Progenitor cell of endocrine pancreas (in vitro differentiated cells): Measurements from ENCODE around the gene VWA2. TPM values are rescaled to one million over a fixed set of nuclear protein-coding genes. Genes with fewer than 3 reads are reported as not detected.

ENCODE experiments used
- DNase-seq: peaks from one replicate; pipeline ENCODE4 v3.0.0; 2021; ENCODE audit warnings: low spot score; ENCODE audit not compliant: unreplicated experiment
- H3K27ac Mint-ChIP-seq: 2 replicates; pipeline ENCODE4 v1.8.0; 2021; ENCODE audit warnings: mild to moderate bottlenecking, moderate library complexity, mixed read lengths
- H3K27me3 Mint-ChIP-seq: 2 replicates; pipeline ENCODE4 v1.8.0; 2021; ENCODE audit warnings: mixed read lengths
- H3K36me3 Mint-ChIP-seq: 2 replicates; pipeline ENCODE4 v1.8.0; 2022; ENCODE audit warnings: mixed read lengths; ENCODE audit not compliant: insufficient read depth
- H3K4me1 Mint-ChIP-seq: 2 replicates; pipeline ENCODE4 v1.8.0; 2021; ENCODE audit warnings: low read depth, mixed read lengths
- H3K4me3 Mint-ChIP-seq: 2 replicates; pipeline ENCODE4 v1.8.0; 2021; ENCODE audit warnings: low read depth, mild to moderate bottlenecking, moderate library complexity, mixed read lengths
- H3K9me3 Mint-ChIP-seq: 2 replicates; pipeline ENCODE4 v1.8.0; 2021; ENCODE audit warnings: low read depth, mixed read lengths
- total RNA-seq: library from RNA; stranded (reverse); gene quantifications from 2 replicates; pipeline ENCODE4 v1.2.1, GENCODE V29; 2021
- TF ChIP-seq, protein P1 (sequence below): fragments of 200-600 bp; sonication (generic); IDR thresholded peaks from one replicate; pipeline ENCODE4 v1.5.0; 2021; ENCODE audit warnings: antibody characterized with exemption, mild to moderate bottlenecking; ENCODE audit not compliant: unreplicated experiment

The VWA2 gene
- total RNA-seq, 1 donor from 2014 or later = 12.4 TPM

- H3K4me1 Mint-ChIP-seq = peaks cover 1% of the 10 kb centered on the region
- H3K27ac Mint-ChIP-seq = no peak overlapping the region
- H3K36me3 Mint-ChIP-seq = no peaks in the 10 kb centered on the region
- H3K27me3 Mint-ChIP-seq = peaks cover 4% of the 10 kb centered on the region
- no peaks in the 10 kb centered on the region for H3K9me3 Mint-ChIP-seq
- no peak for DNase-seq
- TF ChIP-seq, protein P1, sequence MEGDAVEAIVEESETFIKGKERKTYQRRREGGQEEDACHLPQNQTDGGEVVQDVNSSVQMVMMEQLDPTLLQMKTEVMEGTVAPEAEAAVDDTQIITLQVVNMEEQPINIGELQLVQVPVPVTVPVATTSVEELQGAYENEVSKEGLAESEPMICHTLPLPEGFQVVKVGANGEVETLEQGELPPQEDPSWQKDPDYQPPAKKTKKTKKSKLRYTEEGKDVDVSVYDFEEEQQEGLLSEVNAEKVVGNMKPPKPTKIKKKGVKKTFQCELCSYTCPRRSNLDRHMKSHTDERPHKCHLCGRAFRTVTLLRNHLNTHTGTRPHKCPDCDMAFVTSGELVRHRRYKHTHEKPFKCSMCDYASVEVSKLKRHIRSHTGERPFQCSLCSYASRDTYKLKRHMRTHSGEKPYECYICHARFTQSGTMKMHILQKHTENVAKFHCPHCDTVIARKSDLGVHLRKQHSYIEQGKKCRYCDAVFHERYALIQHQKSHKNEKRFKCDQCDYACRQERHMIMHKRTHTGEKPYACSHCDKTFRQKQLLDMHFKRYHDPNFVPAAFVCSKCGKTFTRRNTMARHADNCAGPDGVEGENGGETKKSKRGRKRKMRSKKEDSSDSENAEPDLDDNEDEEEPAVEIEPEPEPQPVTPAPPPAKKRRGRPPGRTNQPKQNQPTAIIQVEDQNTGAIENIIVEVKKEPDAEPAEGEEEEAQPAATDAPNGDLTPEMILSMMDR = no peak
- no peak overlapping the region for H3K4me3 Mint-ChIP-seq
These were observed 36.2 kb upstream of the VWA2 start for GRCh38 chr10:114202812-114203211.

DNA sequence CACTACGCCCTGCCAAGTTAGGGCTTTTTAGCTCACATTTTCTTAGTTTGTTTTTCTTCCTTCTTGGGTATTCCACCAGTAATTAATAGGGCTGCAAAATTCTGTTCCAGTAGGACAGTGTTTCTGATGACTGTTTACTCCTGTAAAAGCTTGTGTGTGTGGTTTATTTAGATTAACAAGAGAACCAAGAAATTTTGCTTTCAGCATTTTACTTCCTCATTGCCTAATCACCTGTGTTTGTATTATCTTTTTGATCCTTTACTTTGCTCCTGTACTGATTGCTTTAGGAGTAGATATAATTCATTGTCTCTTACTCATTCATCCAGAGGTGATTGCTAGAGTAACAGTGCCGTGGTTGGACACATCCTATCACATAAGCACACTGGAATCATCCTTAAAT, 32.2 kb upstream of the VWA2 start:
- Mint-ChIP-seq H3K27ac (no peak overlapping the region), H3K4me3 (no peak overlapping the region), H3K27me3 (no peaks in the 10 kb centered on the region), H3K4me1 (no peaks in the 10 kb centered on the region), H3K36me3 (no peaks in the 10 kb centered on the region), H3K9me3 (no peaks in the 10 kb centered on the region)
- DNase-seq = no peak
- TF ChIP-seq, protein P1 = no peak

DNA sequence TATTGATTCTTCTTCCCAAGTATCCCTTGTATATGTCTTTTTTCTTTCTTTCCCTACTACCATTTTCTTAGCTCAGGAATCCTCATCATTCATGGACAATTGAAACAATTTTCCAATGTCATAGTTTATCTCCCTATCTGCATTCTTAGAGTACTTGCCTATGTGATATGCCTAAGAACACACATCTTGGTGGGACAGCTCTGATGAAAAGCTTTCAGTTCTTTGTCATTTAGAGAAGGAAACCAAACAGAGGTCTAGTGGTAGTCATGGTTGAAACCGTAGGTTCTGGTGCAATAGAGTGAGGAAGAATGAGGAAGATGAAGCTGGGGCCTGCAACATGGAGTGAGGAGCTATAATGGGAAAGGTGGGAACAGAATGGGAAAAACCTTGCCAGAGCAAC, 31.7 kb upstream of the VWA2 start:
- H3K4me1 Mint-ChIP-seq = no peaks in the 10 kb centered on the region
- H3K27ac Mint-ChIP-seq = no peak overlapping the region
- no peaks in the 10 kb centered on the region for H3K27me3 Mint-ChIP-seq
- H3K36me3 Mint-ChIP-seq = no peaks in the 10 kb centered on the region
- no peak overlapping the region for H3K4me3 Mint-ChIP-seq
- no peaks in the 10 kb centered on the region for H3K9me3 Mint-ChIP-seq
- TF ChIP-seq, protein P1 = no peak
- DNase-seq = no peak

GRCh38 chr10:114208351-114208750, 30.7 kb upstream of the VWA2 start:
- H3K4me1 Mint-ChIP-seq = no peaks in the 10 kb centered on the region
- no peaks in the 10 kb centered on the region for H3K9me3 Mint-ChIP-seq
- DNase-seq = no peak
- no peaks in the 10 kb centered on the region for H3K36me3 Mint-ChIP-seq
- no peak overlapping the region for H3K27ac Mint-ChIP-seq
- no peak overlapping the region for H3K4me3 Mint-ChIP-seq
- H3K27me3 Mint-ChIP-seq = no peaks in the 10 kb centered on the region
- TF ChIP-seq, protein P1 = no peak

DNA sequence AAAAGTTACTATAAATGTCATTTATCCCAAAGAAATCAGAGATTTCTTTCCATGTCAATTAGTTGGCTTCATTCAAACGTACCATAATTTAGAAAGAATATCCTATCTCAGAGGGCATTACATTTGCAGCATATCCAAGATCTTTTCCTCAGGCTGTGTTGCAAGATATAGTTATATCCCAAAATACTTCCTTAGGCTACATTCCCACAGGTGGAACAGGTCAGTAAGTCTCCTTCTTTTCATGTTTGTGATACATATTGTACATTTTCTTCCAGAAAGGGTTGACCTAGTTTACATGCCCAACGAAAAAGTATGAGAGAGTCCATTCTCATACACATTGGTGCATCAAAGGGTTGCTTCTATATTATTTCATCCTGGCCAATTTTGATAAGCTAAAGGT, 26.9 kb upstream of the VWA2 start:
- Mint-ChIP-seq H3K4me1 (no peaks in the 10 kb centered on the region), H3K27ac (no peak overlapping the region), H3K9me3 (no peaks in the 10 kb centered on the region), H3K27me3 (peaks cover 7% of the 10 kb centered on the region), H3K4me3 (no peak overlapping the region), H3K36me3 (no peaks in the 10 kb centered on the region)
- no peak for DNase-seq
- TF ChIP-seq, protein P1 = no peak
